HCT116 (cell line): Measurements from ENCODE around the gene MTFR1L. TPM values are rescaled to one million over a fixed set of nuclear protein-coding genes. Genes with fewer than 3 reads are reported as not detected.

ENCODE experiments used
- ATAC-seq: fragments of 200-7000 bp; cut with Tn5 transposase; 2 replicates; pipeline ENCODE4 v1.9.1; 2020; ENCODE audit warnings: mild to moderate bottlenecking, moderate library complexity
- BruUV-seq: library from RNA; stranded (reverse); fragments of 400-500 nt; replicated peaks from 2 replicates; lab custom pipeline; 2021; lab: Mats Ljungman, UMichigan
- CTCF ChIA-PET: fragments of 300-600 bp; sonication (Branson Sonifier 250); formaldehyde crosslinking; loops from one replicate; lab custom pipeline; 2021; ENCODE audit warnings: antibody characterized with exemption; lab: Charles Lee
- POLR2A ChIA-PET: fragments of 300-600, 350-600 bp; sonication (Branson Sonifier 250); formaldehyde crosslinking; loops from one replicate; lab custom pipeline; 2021; ENCODE audit warnings: antibody characterized with exemption; lab: Charles Lee
- RAD21 ChIA-PET, 2 experiments: fragments of 300-600 bp; sonication (Branson Sonifier 250); formaldehyde crosslinking; loops; one replicate each; lab custom pipeline; 2023; ENCODE audit warnings: low total read pairs in 2 of 2; ENCODE audit not compliant: uncharacterized antibody in 2 of 2, unreplicated experiment in 2 of 2, low non-redundant PET in 1 of 2; lab: Charles Lee
- DNase-seq: peaks from one replicate; pipeline ENCODE4 v3.0.0-alpha.2; 2010; ENCODE audit warnings: low read depth, low spot score
- H2AFZ ChIP-seq: fragments of 200-600 bp; shearing (Covaris generic), sonication (generic); 2 replicates; pipeline ENCODE4 v1.6.1; 2017; ENCODE audit warnings: low read depth, mixed run types, mixed read lengths, antibody characterized with exemption, low read length; ENCODE audit not compliant: poor library complexity, severe bottlenecking
- H3K27ac ChIP-seq: 2 replicates; pipeline ENCODE4 v1.5.1; 2012; ENCODE audit warnings: low read depth, low read length
- H3K27me3 ChIP-seq: fragments of 200-600 bp; sonication (generic); 2 replicates; pipeline ENCODE4 v1.6.1; 2016; ENCODE audit warnings: mixed run types, low read length, mixed read lengths; ENCODE audit not compliant: insufficient read depth
- H3K36me3 ChIP-seq, 2 experiments: fragments of 200-500 bp in 1 of 2; fragments of 200-600 bp in 1 of 2; sonication (Bioruptor generic) in 1 of 2; sonication (generic) in 1 of 2; 2 replicates each; pipeline versions ENCODE4 v1.5.1 to v1.6.1; 2014 to 2016; ENCODE audit warnings: low read length in 2 of 2, inconsistent platforms in 1 of 2, mixed read lengths in 1 of 2, mixed run types in 1 of 2; ENCODE audit not compliant: insufficient read depth in 2 of 2, control insufficient read depth in 1 of 2
- H3K4me1 ChIP-seq, 2 experiments: fragments of 200-600 bp in 1 of 2; sonication (generic) in 1 of 2; 2 replicates each; pipeline versions ENCODE4 v1.5.1 to v1.6.1; 2012 to 2017; ENCODE audit warnings: low read length in 2 of 2, inconsistent platforms in 1 of 2, mild to moderate bottlenecking in 1 of 2, mixed read lengths in 1 of 2, mixed run types in 1 of 2, moderate library complexity in 1 of 2; ENCODE audit not compliant: insufficient read depth in 2 of 2, control insufficient read depth in 1 of 2
- H3K4me2 ChIP-seq: fragments of 200-600 bp; sonication (generic); 2 replicates; pipeline ENCODE4 v1.6.1; 2017; ENCODE audit warnings: mixed run types, low read length, mixed read lengths
- H3K4me3 ChIP-seq, 2 experiments: fragments of 200-600 bp in 1 of 2; sonication (generic) in 1 of 2; replicated peaks in 1 of 2; 2 replicates each; pipeline ENCODE4 v1.5.1; 2011 to 2016; ENCODE audit warnings: low read length in 2 of 2, control low read depth in 1 of 2, low read depth in 1 of 2, mild to moderate bottlenecking in 1 of 2, mixed read lengths in 1 of 2, mixed run types in 1 of 2
- H3K79me2 ChIP-seq: fragments of 200-600 bp; sonication (generic); 2 replicates; pipeline ENCODE4 v1.6.1; 2017; ENCODE audit warnings: mild to moderate bottlenecking, mixed run types, low read length, moderate library complexity, mixed read lengths; ENCODE audit not compliant: insufficient read depth
- H3K9ac ChIP-seq: fragments of 200-600 bp; sonication (generic); 2 replicates; pipeline ENCODE4 v1.6.1; 2016; ENCODE audit warnings: low read length, mixed read lengths
- H3K9me2 ChIP-seq: fragments of 200-600 bp; sonication (generic), shearing (Covaris generic); 2 replicates; pipeline ENCODE4 v1.6.1; 2017; ENCODE audit warnings: mixed run types, mild to moderate bottlenecking, moderate library complexity; ENCODE audit not compliant: insufficient read depth
- H3K9me3 ChIP-seq, 2 experiments: fragments of 200-500 bp in 1 of 2; fragments of 200-600 bp in 1 of 2; sonication (Bioruptor generic) in 1 of 2; sonication (generic) in 1 of 2; 2 replicates each; pipeline ENCODE4 v1.6.1; 2014 to 2017; ENCODE audit warnings: low read length in 2 of 2, mixed read lengths in 2 of 2, inconsistent platforms in 1 of 2, low read depth in 1 of 2, mild to moderate bottlenecking in 1 of 2, mixed run types in 1 of 2, moderate library complexity in 1 of 2; ENCODE audit not compliant: control insufficient read depth in 1 of 2, insufficient read depth in 1 of 2
- H4K20me1 ChIP-seq: fragments of 200-600 bp; sonication (generic), shearing (Covaris generic); 2 replicates; pipeline ENCODE4 v1.6.1; 2017; ENCODE audit warnings: mixed run types, mild to moderate bottlenecking, moderate library complexity; ENCODE audit not compliant: insufficient read depth
- CBX3 ChIP-seq: IDR thresholded peaks from 2 replicates; pipeline ENCODE4 v1.6.1; 2012; ENCODE audit warnings: low read depth
- CEBPB ChIP-seq: IDR thresholded peaks from 2 replicates; pipeline ENCODE4 v1.6.1; 2012; ENCODE audit warnings: low read depth
- CTCF ChIP-seq, 3 experiments: fragments of 200-600 bp in 1 of 3; sonication (generic) in 1 of 3; IDR thresholded peaks in 2 of 3; conservative IDR thresholded peaks in 1 of 3; 2 replicates each; pipeline ENCODE4 v1.5.1; 2012 to 2017; ENCODE audit warnings: low read depth in 2 of 3, low read length in 2 of 3, antibody characterized with exemption in 1 of 3, borderline replicate concordance in 1 of 3, control low read depth in 1 of 3, mild to moderate bottlenecking in 1 of 3, mixed read lengths in 1 of 3, mixed run types in 1 of 3, moderate library complexity in 1 of 3; ENCODE audit not compliant: insufficient read depth in 1 of 3
- EGR1 ChIP-seq: IDR thresholded peaks from 2 replicates; pipeline ENCODE4 v1.6.1; 2012; ENCODE audit warnings: low read depth
- ELF1 ChIP-seq: IDR thresholded peaks from 2 replicates; pipeline ENCODE4 v1.6.1; 2012; ENCODE audit warnings: low read depth, borderline replicate concordance
- EZH2phosphoT487 ChIP-seq: fragments of 200-600 bp; IDR thresholded peaks from 2 replicates; pipeline ENCODE4 v1.6.1; 2018; ENCODE audit warnings: antibody characterized with exemption, borderline replicate concordance
- MAX ChIP-seq: IDR thresholded peaks from 2 replicates; pipeline ENCODE4 v1.6.1; 2012
- POLR2A ChIP-seq: IDR thresholded peaks from 2 replicates; pipeline ENCODE4 v1.7.0; 2011; ENCODE audit warnings: borderline replicate concordance; ENCODE audit not compliant: insufficient read depth, insufficient read length; ENCODE audit errors: extremely low read depth
- POLR2AphosphoS5 ChIP-seq: IDR thresholded peaks from 2 replicates; pipeline ENCODE4 v1.6.1; 2011; ENCODE audit warnings: mild to moderate bottlenecking, low read depth, low read length, moderate library complexity
- RAD21 ChIP-seq: IDR thresholded peaks from 2 replicates; pipeline ENCODE4 v1.6.1; 2012; ENCODE audit warnings: low read depth, mild to moderate bottlenecking
- SIN3A ChIP-seq: IDR thresholded peaks from 2 replicates; pipeline ENCODE4 v1.6.1; 2012; ENCODE audit warnings: low read depth
- SRF ChIP-seq: IDR thresholded peaks from 2 replicates; pipeline ENCODE4 v1.6.1; 2012; ENCODE audit warnings: low read depth
- YY1 ChIP-seq: IDR thresholded peaks from 2 replicates; pipeline ENCODE4 v1.6.1; 2011; ENCODE audit warnings: low read length, low read depth, moderate library complexity, mild to moderate bottlenecking; ENCODE audit not compliant: insufficient replicate concordance; ENCODE audit errors: extremely low read depth
- intact Hi-C: fragments of 100-400 bp; cut with micrococcal nuclease; formaldehyde crosslinking; loops from 2 replicates; pipeline ENCODE4 v1.10.0; 2022
- total RNA-seq: library from RNA; stranded (reverse); gene quantifications from one replicate; pipeline ENCODE4 v1.2.1, GENCODE V29; 2021; ENCODE audit not compliant: unreplicated experiment
- TF ChIP-seq, protein P1 (sequence below): IDR thresholded peaks from 2 replicates; pipeline ENCODE4 v1.6.1; 2012; ENCODE audit warnings: low read depth
- TF ChIP-seq, protein P2 (sequence below): IDR thresholded peaks from 2 replicates; pipeline ENCODE4 v1.6.1; 2011; ENCODE audit warnings: mild to moderate bottlenecking, low read length, moderate library complexity; ENCODE audit not compliant: insufficient replicate concordance; ENCODE audit errors: extremely low read depth

MTFR1L gene
- total RNA-seq, 1 experiment from 2014 or later, result 35.8 TPM

- POLR2A ChIA-PET, result no interaction called here
- BruUV-seq, result no TSS peak
- ATAC-seq (no peak), DNase-seq (no peak)
- CTCF ChIA-PET, result interaction anchor here (1.4 to 1.7 kb wide), 3 partner anchors 11 to 306 kb away, joined by 4 to 11 read pairs (median 6); no protein-coding TSS in a partner anchor
- no peaks in the 10 kb centered on the region for H3K27me3 ChIP-seq
- H2AFZ ChIP-seq, result no peak overlapping the region
- H3K9ac ChIP-seq, result no peak overlapping the region
- no peaks in the 10 kb centered on the region for H3K9me3 ChIP-seq
- RAD21 ChIA-PET, result no interaction called here
- no peaks in the 10 kb centered on the region for H3K9me2 ChIP-seq
- H3K4me3 ChIP-seq, result no peak overlapping the region
- H3K4me1 ChIP-seq, result peaks cover 0 to 4% of the 10 kb centered on the region in 2 experiments; a peak in 1 of 4 replicates
- no peaks in the 10 kb centered on the region; a peak in 1 of 4 replicates for H3K36me3 ChIP-seq
- H3K27ac ChIP-seq, result no peak overlapping the region; the same call in 1 of the 2 replicates
- H3K79me2 ChIP-seq, result no peaks in the 10 kb centered on the region
- intact Hi-C loops, result no loop called here
- TF ChIP-seq EGR1, result no peak
- no peak for TF ChIP-seq CTCF (IDR thresholded peaks at IDR 0.05 in 2 of 3, conservative IDR thresholded peaks at IDR 0.05 in 1 of 3; ENCODE audit: borderline replicate concordance in 1 of 3, insufficient read depth in 1 of 3, low read depth in 2 of 3, low read length in 2 of 3)
- TF ChIP-seq SRF, result no peak
- TF ChIP-seq, protein P1, sequence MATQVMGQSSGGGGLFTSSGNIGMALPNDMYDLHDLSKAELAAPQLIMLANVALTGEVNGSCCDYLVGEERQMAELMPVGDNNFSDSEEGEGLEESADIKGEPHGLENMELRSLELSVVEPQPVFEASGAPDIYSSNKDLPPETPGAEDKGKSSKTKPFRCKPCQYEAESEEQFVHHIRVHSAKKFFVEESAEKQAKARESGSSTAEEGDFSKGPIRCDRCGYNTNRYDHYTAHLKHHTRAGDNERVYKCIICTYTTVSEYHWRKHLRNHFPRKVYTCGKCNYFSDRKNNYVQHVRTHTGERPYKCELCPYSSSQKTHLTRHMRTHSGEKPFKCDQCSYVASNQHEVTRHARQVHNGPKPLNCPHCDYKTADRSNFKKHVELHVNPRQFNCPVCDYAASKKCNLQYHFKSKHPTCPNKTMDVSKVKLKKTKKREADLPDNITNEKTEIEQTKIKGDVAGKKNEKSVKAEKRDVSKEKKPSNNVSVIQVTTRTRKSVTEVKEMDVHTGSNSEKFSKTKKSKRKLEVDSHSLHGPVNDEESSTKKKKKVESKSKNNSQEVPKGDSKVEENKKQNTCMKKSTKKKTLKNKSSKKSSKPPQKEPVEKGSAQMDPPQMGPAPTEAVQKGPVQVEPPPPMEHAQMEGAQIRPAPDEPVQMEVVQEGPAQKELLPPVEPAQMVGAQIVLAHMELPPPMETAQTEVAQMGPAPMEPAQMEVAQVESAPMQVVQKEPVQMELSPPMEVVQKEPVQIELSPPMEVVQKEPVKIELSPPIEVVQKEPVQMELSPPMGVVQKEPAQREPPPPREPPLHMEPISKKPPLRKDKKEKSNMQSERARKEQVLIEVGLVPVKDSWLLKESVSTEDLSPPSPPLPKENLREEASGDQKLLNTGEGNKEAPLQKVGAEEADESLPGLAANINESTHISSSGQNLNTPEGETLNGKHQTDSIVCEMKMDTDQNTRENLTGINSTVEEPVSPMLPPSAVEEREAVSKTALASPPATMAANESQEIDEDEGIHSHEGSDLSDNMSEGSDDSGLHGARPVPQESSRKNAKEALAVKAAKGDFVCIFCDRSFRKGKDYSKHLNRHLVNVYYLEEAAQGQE, result no peak
- no peak for TF ChIP-seq CEBPB
- no peak for TF ChIP-seq CBX3
- TF ChIP-seq YY1, result no peak
- TF ChIP-seq, protein P2, sequence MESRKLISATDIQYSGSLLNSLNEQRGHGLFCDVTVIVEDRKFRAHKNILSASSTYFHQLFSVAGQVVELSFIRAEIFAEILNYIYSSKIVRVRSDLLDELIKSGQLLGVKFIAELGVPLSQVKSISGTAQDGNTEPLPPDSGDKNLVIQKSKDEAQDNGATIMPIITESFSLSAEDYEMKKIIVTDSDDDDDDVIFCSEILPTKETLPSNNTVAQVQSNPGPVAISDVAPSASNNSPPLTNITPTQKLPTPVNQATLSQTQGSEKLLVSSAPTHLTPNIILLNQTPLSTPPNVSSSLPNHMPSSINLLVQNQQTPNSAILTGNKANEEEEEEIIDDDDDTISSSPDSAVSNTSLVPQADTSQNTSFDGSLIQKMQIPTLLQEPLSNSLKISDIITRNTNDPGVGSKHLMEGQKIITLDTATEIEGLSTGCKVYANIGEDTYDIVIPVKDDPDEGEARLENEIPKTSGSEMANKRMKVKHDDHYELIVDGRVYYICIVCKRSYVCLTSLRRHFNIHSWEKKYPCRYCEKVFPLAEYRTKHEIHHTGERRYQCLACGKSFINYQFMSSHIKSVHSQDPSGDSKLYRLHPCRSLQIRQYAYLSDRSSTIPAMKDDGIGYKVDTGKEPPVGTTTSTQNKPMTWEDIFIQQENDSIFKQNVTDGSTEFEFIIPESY, result no peak
- no peak for TF ChIP-seq ELF1
- no peak for TF ChIP-seq EZH2phosphoT487
- no peak for TF ChIP-seq RAD21
- TF ChIP-seq POLR2A, result no peak
- no peak for TF ChIP-seq POLR2AphosphoS5
- no peak for TF ChIP-seq SIN3A
- no peak for TF ChIP-seq MAX
- H3K4me2 ChIP-seq, result no peak overlapping the region
- no peaks in the 10 kb centered on the region for H4K20me1 ChIP-seq
Measured at GRCh38 chr1:25809283-25809926, 10.3 kb upstream of the MTFR1L start.
